Measurements from ENCODE around the gene STK16.

The STK16 gene

GRCh38 chr2:219214141-219214540, 31.1 kb upstream of the STK16 start:
- no peak for DNase-seq

DNA sequence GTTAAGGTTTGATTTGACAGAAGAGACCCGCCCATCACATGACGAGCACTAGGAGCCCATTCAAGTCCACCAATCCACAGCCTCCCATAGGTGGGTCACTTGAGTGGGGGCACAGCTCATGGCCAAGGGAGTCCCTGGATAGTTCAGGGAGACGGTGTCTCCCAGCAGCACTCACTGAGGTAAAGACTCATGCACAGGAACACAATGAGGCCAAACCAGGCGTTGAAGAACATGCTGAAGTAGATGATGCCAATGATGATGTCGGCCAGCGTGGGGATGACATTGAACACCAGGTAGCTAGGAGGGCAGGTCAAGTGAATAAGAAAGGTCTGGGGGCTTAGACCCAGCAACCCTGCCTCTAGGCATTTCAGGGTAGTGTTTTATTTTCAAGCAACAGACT, 30.5 kb upstream of the STK16 start:
- DNase-seq, result no peak

GRCh38 chr2:219215871-219216534, 29.3 kb upstream of the STK16 start:
- DNase-seq, result no peak

GRCh38 chr2:219216535-219216915, 28.8 kb upstream of the STK16 start:
- no peak for DNase-seq

DNA sequence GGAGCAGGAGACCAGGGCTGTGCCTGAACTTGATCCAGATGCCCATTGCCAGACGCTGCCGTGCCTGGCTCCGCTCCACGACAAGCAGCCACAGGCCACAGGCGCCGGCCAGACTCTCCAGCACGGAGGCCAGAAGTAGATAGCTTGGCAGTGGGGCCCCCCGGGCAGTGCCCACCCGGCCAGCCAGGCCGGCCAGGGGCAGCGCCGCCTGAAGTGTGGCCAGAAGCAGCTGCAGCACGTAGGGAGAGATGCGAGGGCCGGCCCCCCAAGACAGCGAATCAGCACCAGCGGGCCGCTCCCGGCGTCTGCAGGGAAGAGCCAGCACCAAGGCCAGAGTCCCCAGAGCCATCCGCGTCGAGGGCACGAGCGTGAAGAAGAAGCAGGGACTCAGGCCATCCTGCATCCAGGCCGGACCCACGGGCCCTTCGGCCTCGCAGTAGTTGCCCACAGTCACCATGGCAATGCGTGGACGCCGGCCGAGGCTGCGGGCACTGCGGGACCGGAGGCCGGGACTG, 27.0 kb upstream of the STK16 start:
- DNase-seq, result no peak

DNA sequence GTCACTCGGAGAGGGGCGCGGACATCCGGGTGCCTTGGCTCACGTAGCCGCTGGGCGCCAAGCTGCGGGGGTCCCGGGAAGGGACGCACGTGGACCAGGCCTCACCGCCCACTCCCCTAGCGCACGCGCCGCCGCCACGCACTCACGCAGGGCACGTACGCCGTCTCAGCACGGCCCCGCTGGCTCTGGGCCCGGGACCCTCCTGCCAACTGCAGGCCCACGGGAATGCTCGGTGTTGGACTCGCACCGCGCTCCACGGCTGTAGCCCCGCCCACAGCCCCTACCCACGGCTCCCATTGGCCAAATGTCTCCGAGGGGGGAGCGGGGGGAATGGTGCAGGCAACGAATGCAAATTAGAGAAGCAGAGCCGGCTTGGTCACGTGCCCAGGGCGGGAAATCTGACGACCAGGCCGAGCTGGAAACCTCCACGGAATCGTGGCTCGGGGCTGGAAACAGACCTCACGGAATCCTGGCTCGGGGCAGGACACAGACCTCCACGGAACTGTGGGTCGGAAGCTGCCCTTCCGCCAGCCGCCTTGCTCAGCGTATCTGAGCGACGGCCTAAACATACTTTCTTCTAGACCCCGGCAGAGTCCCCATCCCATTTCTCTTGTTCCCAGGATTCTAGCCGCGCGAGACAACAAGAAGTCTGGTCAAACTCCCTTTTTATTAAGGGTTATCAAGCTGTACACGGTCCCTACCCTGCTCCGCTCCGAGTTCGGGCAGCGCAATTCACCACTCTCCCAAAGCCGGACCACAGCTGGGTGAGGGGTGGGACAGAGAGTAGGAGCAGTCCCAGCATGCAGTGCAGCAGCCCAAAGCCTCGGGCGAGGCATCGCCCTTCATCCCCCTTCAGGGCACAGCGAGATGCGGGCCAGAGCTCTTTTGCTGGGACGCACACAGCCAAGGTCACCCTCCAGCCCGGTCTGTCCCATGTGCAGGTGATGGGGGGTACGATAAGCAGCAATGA, 26.3 kb upstream of the STK16 start, which contains the start of gene ABCB6:
Gene ABCB6, minus strand, starts transcription at position 227 of the 970 bp plus-strand sequence. CDS start 285 bp downstream, outside the sequence.
- peak; percentile 88 to 90 for DNase-seq

DNA sequence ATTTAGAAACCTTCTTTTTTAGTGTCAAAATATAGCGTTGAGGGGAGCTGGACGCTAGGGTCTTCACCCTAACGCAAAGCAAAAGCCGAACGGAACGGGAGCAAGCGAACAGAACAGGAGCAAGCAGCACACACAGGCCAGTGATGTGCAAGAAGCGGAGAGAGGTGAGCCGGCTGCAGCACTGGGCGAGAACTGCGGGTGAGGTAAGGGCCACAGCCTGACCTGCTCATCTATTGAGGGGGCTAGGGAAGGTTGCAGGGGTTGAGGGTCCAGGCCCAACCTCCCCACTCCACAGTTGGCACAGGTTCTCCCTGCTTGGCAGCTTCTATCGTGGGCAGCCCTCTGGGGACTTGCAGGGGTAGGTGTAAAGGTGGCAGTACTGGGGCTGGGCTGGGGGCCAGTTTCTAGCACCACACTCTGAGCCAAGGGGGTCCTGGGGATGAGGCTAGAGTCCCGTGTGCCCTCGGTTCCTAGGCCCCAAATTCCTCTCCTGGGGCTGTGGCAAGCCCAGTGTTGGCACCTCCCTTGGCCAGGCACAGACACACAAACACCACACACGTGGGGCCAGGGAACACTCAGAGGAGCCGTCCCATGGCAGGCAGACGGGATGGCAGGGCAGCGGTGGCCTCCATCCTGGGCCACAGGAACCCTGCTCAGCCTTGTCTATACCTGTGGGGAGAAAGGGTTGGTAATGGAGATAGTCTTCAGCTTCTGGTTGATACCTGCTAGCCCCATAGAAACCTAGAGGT, 25.3 kb upstream of the STK16 start:
- no peak for DNase-seq

DNA sequence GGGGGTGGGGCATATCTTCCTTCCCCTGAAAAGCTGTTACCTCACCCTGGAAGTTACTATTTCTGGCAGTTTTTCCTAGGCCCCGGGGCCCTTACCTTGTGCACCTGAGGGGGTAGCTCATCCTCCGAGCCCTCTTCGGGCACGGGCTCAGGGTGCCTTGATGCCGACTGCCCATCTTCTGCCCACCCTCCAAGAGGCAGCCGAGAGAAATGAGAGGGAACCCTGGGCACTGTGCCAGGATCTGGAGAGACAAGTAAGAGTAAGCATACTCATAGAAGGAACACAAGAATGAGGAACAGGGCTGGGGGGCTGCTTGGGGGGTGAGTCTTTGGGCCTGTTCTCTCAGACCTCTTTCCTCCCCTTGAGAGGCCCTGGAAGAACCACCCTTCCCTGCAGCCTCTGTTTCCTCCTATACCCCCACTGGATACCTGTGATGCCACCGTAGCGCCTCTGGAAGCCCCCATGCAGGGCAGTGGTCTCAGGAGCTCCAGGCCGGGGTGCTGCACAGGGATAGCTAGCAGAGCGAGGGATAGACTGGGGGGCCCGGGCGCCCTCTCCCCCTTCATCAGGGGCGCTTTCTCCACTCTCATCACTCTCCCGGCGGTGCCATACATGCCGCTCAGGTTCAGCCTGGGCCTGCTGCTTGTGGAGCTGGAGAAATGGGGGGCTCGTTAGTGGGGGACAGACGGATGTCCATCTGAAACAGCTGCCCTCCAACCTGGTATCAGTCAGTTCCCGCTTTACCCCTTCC, 24.5 kb upstream of the STK16 start:
- no peak for DNase-seq

GRCh38 chr2:219221957-219222518, 23.2 kb upstream of the STK16 start:
- DNase-seq, result no peak

GRCh38 chr2:219223831-219224610, 21.3 kb upstream of the STK16 start:
- no peak for DNase-seq

- peak in 1 of 2 donors; percentile 33 for DNase-seq
Observed at GRCh38 chr2:219225350-219225749, 19.9 kb upstream of the STK16 start.

- no peak for DNase-seq
Observed at GRCh38 chr2:219228041-219228910, 17.0 kb upstream of the STK16 start.

DNA sequence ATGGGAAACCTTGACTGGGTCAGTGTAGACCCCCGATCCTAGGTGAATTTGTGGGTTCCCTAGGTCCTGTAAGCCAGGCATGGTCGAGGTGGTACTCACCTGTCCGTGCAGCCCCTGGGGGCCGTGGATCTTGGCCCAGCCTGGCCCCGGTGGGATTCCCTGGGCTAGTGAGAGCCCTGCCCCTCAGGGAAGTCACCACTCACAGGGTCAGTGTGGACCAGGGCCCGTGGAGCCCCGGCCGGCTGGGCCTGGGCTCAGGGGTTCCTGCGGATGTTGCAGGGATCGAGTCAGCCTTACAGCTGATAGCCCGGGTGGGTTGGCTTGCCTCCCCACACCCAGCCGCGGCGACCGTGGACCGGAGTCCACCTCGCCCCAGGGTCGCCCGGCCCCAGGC, 16.4 kb upstream of the STK16 start:
- no peak for DNase-seq

DNA sequence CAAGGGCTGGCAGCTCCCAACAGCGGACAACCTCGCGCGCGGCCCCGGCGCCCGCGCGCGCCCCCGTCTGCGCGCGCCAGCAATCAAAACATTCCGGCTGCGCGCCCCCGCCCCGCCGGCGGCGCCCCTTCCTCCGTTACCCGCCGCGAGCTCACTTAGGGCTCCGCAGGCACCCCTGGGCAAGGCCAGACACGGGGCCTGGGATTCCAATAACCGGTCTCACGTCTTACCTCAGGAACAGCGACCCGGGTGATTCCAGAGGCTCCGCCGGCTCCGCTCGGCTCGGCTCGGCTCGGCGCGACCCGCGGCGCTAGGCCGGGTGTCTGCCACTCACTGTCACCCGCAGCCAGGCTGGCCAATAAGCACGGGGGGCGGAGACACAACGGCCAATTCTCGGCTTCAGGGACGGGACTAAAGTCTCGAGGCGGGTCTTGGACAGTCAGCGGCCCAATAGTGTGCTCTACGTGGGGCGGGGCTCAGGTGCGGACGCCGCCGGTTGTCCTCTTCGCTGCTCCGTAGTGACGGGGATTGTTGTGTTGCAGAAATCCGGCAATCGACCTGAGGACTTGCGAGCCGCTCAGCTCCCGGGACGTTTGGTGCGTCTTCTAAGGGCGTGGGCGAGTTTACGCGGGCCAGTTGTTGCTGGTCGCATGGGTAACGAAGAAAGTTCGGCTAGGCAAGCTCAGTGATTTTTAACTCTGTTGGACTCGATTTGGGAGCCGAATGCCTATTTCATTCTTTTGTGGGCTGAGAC, 15.8 kb upstream of the STK16 start, which contains the start of the genes ANKZF1 and ATG9A:
Gene ANKZF1, plus strand, starts transcription at position 502 of the 754 bp plus-strand sequence. CDS start 452 bp downstream, outside the sequence.
Gene ATG9A, minus strand, starts transcription at position 332 of the 754 bp plus-strand sequence. CDS start 1,612 bp downstream, outside the sequence.
- peak; percentile 99 for DNase-seq

DNA sequence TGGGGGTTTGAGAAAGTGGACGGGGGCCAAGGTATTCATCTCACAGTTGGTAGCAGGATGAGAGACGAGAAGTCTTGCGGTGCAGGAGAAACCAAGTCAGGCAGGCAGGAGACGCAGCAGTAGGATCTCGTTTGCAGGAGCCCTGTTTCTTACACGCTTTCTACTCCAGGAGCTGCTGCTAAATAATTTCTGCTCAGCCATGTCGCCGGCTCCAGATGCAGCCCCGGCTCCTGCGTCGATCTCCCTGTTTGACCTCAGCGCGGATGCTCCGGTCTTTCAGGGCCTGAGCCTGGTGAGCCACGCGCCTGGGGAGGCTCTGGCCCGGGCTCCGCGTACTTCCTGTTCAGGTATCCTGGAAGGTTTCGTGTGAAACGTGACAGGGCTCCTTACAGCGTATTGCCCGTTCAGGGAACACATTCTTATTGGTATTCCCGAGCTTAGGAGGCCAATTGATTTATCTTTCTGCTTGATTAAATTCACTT, 15.2 kb upstream of the STK16 start:
- peak; percentile 27 to 37 for DNase-seq

- DNase-seq, result no peak
Observed at GRCh38 chr2:219234331-219234730, 10.9 kb upstream of the STK16 start.

- peak in 1 of 2 donors; percentile 38 for DNase-seq
Observed at GRCh38 chr2:219243291-219243761, 2.0 kb upstream of the STK16 start.

DNA sequence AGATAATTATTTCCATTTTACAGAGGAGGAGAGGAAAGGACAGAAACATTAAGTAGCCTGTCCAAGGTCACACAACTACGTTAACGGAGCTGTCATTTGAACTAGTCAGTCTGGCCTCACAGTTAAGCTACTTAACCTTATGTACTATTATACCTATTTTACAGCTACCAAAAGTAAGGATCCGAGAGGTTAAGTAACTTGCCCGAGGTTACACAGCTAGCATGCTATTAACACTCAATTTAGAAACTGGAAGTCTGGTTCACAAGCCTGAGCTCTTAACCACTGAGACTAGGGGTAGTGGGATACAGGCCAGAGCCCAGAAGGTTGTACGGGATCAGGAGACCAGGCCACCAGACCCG, 511 bp upstream of the STK16 start:
- no peak for DNase-seq

DNA sequence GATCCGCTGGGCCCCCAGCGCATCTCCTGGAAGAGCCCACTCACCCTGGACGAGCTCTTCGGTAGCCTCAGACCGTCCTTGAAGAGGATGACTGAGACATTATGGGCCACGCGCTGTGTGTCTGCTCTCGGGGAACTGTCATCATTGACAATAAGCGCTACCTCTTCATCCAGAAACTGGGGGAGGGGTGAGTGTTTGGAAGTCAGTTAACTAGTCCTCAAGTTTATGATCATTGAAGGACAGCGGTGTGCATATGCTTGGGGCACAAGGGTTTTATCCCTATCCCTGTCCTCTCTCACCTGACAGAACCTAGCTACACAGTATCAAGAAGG, 586 bp downstream of the STK16 start:
- peak in 1 of 2 donors; percentile 18 for DNase-seq
